GM12892 (cell line): ENCODE results near the gene SLC27A4.

ENCODE experiments used
- POLR2A ChIP-seq: IDR thresholded peaks from 2 replicates; pipeline ENCODE4 v1.6.1; 2011; ENCODE audit warnings: low read depth, low read length, control low read depth
- POLR2AphosphoS5 ChIP-seq: IDR thresholded peaks from 2 replicates; pipeline ENCODE4 v1.6.1; 2011; ENCODE audit warnings: low read depth, low read length, control low read depth

GRCh38 chr9:128396970-128397613, 56.8 kb downstream of the SLC27A4 start:
- no peak for TF ChIP-seq POLR2AphosphoS5
- TF ChIP-seq POLR2A = no peak
